IMR-90 (cell line): Measurements from ENCODE around the gene GAB1.

ENCODE experiments used
- NFE2L2 ChIP-seq: fragments of 150-350 bp; IDR thresholded peaks from 2 replicates; pipeline ENCODE4 v1.6.1; 2016; ENCODE audit warnings: low read depth, mild to moderate bottlenecking, low read length
- POLR2A ChIP-seq: IDR thresholded peaks from 2 replicates; pipeline ENCODE4 v1.6.1; 2012; ENCODE audit warnings: mild to moderate bottlenecking, low read depth, low read length
- RAD21 ChIP-seq: IDR thresholded peaks from 2 replicates; pipeline ENCODE4 v1.6.1; 2012; ENCODE audit warnings: low read length, improper control_type of control experiment
- RCOR1 ChIP-seq: IDR thresholded peaks from 2 replicates; pipeline ENCODE4 v1.6.1; 2012; ENCODE audit warnings: mild to moderate bottlenecking, low read length, improper control_type of control experiment; ENCODE audit not compliant: insufficient replicate concordance
- SMC3 ChIP-seq: fragments of 150-350 bp; IDR thresholded peaks from 2 replicates; pipeline ENCODE4 v1.6.1; 2016; ENCODE audit warnings: low read depth, mild to moderate bottlenecking, antibody characterized with exemption, low read length, moderate library complexity
- TF ChIP-seq, protein P1 (sequence below): conservative IDR thresholded peaks from 2 replicates; pipeline ENCODE4 v1.5.1; 2012; ENCODE audit warnings: mild to moderate bottlenecking, low read depth, low read length, improper control_type of control experiment

DNA sequence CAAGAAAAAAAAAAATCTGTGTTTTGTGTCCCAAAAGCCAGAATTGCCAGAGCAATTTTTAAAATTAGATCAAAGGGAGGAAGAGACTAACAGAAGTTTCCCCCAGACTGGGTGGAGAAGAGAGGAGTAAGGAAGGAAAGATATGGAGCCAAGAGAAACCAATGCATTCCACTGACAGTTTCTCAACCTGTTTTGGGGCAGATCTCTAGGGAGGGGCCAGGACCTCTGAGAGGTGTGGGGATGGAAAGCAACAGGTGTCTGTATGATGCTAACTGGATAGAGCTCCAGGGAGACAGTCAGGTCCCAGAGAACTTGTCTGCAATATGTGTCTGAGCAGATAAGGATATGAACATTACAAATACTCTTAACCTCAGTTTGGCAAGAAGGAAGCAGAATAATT is 22.7 kb upstream of the GAB1 start:
- TF ChIP-seq, protein P1, sequence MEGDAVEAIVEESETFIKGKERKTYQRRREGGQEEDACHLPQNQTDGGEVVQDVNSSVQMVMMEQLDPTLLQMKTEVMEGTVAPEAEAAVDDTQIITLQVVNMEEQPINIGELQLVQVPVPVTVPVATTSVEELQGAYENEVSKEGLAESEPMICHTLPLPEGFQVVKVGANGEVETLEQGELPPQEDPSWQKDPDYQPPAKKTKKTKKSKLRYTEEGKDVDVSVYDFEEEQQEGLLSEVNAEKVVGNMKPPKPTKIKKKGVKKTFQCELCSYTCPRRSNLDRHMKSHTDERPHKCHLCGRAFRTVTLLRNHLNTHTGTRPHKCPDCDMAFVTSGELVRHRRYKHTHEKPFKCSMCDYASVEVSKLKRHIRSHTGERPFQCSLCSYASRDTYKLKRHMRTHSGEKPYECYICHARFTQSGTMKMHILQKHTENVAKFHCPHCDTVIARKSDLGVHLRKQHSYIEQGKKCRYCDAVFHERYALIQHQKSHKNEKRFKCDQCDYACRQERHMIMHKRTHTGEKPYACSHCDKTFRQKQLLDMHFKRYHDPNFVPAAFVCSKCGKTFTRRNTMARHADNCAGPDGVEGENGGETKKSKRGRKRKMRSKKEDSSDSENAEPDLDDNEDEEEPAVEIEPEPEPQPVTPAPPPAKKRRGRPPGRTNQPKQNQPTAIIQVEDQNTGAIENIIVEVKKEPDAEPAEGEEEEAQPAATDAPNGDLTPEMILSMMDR, result no peak
- TF ChIP-seq POLR2A (no peak), SMC3 (no peak), RAD21 (no peak), NFE2L2 (no peak), RCOR1 (no peak)
